ENCODE data around the gene MCM3AP.

MCM3AP gene

GRCh38 chr21:46253610-46254124 lies 31.7 kb downstream of the MCM3AP start (continued):
- no peak for TF ChIP-seq TSHZ2 (CRISPR knock-in tag; IDR thresholded peaks at IDR 0.05)

GRCh38 chr21:46252840-46253239 lies 32.6 kb downstream of the MCM3AP start:
- no peak for TF ChIP-seq PATZ1 (CRISPR knock-in tag; IDR thresholded peaks at IDR 0.05; ENCODE audit: borderline replicate concordance)
- no peak for TF ChIP-seq POU6F1 (CRISPR knock-in tag; IDR thresholded peaks at IDR 0.05; ENCODE audit: borderline replicate concordance, low read depth)
- no peak for TF ChIP-seq ZNF8 (CRISPR knock-in tag; IDR thresholded peaks at IDR 0.05)
- no peak for TF ChIP-seq PPARA (CRISPR knock-in tag; IDR thresholded peaks at IDR 0.05; ENCODE audit: borderline replicate concordance)
- no peak for TF ChIP-seq OSR1 (CRISPR knock-in tag; IDR thresholded peaks at IDR 0.05)
- no peak for TF ChIP-seq ESRRG (CRISPR knock-in tag; IDR thresholded peaks at IDR 0.05)
- TF ChIP-seq CSRNP3 (CRISPR knock-in tag; IDR thresholded peaks at IDR 0.05), result no peak
- no peak for ATAC-seq

GRCh38 chr21:46250146-46250725 lies 35.2 kb downstream of the MCM3AP start:
- no peak; the same call in 2 of the 3 replicates for ATAC-seq
- TF ChIP-seq ISL1 (CRISPR knock-in tag; IDR thresholded peaks at IDR 0.05) (no peak), ARNTL (CRISPR knock-in tag; IDR thresholded peaks at IDR 0.05; ENCODE audit: borderline replicate concordance, low read depth) (no peak), ZNF8 (CRISPR knock-in tag; IDR thresholded peaks at IDR 0.05) (no peak), ZNF70 (CRISPR knock-in tag; IDR thresholded peaks at IDR 0.05) (no peak), TSHZ2 (CRISPR knock-in tag; IDR thresholded peaks at IDR 0.05) (no peak), ZC3H10 (CRISPR knock-in tag; IDR thresholded peaks at IDR 0.05) (no peak), CSRNP3 (CRISPR knock-in tag; IDR thresholded peaks at IDR 0.05) (no peak), PPARA (CRISPR knock-in tag; IDR thresholded peaks at IDR 0.05; ENCODE audit: borderline replicate concordance) (no peak), TCF4 (CRISPR knock-in tag; IDR thresholded peaks at IDR 0.05; ENCODE audit: borderline replicate concordance) (no peak), SNAI2 (CRISPR knock-in tag; IDR thresholded peaks at IDR 0.05) (no peak), RARB (CRISPR knock-in tag; IDR thresholded peaks at IDR 0.05) (no peak), ZNF565 (CRISPR knock-in tag; conservative IDR thresholded peaks at IDR 0.05; ENCODE audit: low read depth) (no peak), TOX (CRISPR knock-in tag; IDR thresholded peaks at IDR 0.05; ENCODE audit: borderline replicate concordance) (no peak), ZFP30 (CRISPR knock-in tag; IDR thresholded peaks at IDR 0.05) (no peak)
